SKM-1 (cell line): Measurements from ENCODE around the gene FLT4.
A peak's percentile ranks its signal among the peaks of the same experiment; 100 is the strongest.

ENCODE experiments used
- DNase-seq: peaks from one replicate; lab custom pipeline; 2025; ENCODE audit not compliant: unreplicated experiment; lab: John Stamatoyannopoulos, UW

FLT4 gene

DNA sequence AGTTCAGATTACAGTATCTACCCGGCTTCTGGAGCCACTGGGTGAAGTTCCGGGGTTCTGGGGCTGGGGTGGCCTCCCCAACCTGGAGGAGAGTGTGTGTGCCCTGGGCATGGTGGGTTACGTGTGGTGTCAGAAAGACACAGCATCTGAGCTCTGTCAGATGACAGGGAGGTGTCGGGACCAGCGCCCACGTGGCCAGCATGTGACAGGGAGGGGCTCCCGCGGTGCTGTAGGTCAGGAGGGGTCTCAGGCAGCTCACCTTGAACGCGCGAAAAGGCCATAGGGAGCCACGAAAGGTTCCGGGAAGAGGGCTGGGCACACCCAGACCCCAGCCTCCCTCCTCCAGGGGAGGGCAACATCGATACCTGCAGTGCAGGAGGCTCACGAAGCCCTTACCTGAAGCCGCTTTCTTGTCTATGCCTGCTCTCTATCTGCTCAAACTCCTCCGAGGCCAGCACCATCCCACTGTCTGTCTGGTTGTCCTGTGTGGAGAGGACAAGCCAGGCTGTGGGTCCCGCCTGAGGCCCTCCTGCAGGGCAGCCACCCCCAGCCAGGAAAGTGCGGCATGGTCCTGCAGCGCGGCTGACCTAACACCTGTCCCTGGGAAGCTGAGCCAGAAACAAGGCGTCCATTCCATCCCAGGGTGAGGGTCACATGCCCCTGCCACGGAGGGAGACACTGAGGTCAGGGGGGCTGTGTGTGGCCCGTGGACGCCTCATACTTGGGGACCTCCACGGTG, 40.7 kb downstream of the FLT4 start:
- no peak for DNase-seq

DNA sequence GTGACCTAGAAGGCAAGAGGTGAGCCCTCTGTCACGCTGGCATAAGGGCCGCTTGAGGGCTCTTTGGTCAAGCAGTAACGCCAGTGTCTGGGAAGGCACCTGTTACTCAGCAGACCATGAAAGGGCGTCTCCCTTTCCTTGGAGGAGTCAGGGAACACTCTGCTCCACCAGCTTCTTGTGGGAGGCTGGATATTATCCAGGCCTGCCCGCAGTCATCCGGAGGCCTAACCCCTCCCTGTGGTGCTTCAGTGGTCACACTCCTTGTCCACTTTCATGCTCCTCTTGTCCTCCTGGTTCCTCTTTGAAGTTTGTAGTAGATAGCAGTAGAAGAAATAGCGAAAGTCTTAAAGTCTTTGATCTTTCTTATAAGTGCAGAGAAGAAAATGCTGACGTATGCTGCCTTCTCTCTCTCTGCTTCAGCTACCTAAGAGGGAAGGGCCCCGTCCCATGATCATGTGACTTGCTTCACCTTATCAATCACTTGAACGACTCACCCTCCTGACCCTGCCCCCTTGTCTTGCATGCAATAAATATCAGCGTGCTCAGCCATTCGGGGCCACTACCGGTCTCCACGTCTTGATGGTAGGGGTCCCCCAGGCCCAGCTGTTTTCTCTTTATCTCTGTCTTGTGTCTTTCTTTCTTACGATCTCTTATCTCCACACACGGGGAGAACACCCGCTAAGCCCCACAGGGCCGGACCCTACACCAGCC, 41.4 kb downstream of the FLT4 start:
- DNase-seq, result no peak

DNA sequence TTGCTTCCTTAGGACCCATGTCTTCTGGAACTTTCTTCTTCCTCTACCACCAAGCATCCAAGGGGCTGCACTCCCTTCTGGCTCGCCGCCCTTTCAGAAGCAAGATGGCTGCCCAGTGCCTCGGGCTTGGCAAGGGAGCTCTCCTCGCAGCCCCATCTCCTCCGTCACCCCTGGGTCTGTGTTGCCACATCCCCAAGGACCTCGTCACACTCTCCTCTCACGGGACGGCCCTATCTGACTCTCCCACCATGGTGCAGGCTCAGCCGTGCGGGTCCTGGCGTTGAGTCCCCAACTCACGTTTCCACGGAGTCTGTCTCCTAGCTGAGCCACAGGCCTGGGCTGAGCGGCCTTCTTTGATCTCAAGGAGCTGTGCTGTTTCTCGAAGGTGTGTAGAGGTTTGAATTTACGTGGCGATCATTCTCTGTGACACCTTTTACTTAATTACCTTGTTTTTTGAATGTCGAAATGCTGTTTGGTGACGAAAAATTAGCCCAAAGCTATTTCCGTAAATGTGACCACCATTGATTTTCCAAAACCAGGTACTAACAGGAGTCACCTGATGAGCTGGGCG, 43.1 kb downstream of the FLT4 start:
- no peak for DNase-seq

DNA sequence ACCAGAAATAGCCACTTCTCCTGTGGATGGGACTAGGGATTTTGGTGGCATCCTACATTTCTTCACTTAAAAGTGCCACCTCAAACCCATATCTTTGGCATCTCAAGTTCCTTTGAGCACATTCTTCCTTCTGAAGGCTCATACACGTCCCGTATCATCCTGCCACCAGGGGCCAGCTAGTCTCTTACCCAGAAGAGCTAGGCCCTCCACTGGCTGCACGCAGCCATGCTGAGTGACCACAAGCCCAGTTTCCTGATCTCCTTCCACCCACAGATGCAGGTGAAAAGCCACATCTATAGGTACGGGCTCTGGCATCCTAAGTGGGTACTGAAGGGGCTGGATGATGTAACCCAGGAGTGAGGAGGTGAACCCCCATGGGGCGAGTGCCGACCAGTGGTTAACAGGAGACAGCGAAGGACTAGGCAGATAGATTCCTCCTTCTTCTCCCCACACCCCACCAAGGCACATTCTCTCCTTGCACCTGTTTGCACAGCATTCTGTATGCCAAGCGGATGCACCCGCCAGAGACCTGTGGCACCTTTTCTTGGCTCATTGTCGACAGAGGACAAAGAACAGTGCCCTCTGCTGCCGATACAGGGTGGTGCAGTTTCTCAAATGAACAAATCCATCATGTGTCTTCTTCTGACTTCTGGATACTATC, 43.7 kb downstream of the FLT4 start:
- DNase-seq, result peak; percentile 38

DNA sequence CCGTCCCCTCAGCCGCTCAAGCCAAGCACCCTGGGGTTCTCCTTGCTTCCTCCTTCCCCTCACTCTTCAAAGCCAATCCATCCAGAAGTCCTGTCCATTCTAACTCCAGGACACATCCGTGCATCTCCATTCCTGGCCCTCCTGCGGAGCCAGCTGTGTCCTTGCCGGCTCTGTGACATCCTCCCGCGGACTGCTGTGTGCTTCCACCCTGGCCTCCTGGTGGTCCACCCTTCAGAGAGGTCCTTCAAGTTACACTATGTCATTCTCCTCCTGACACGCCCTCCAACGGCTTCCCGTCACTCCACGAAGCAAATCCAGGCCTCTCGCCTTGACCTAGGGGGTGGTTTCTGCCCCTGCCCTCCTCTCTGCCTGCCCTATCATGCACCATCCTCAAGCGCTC, 45.1 kb downstream of the FLT4 start:
- no peak for DNase-seq

DNA sequence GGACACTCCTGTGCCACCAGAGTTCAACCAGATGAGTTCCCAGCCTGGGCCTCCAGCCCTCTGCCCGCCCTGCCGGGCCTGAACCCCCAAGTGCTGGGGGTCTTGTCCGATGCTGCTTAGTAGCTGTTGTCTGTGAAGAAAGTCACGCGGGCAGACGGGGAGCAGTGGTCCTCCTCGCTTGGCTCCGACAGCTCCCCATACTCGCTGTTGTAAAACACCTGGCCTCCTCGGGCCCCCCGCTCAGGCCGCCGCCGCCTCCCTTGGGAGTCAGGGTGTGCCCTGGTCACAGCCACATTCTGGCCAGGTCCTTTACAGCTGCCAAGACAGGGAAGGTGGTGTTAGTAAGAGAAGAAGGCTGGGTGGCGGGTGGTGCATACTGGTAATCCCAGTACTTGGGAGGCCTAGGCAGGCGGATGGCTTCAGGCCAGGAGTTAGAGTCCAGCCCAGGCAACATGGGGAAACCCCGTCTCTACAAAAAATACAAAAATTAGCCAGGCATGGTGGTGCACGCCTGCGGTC, 46.3 kb downstream of the FLT4 start:
- no peak for DNase-seq

DNA sequence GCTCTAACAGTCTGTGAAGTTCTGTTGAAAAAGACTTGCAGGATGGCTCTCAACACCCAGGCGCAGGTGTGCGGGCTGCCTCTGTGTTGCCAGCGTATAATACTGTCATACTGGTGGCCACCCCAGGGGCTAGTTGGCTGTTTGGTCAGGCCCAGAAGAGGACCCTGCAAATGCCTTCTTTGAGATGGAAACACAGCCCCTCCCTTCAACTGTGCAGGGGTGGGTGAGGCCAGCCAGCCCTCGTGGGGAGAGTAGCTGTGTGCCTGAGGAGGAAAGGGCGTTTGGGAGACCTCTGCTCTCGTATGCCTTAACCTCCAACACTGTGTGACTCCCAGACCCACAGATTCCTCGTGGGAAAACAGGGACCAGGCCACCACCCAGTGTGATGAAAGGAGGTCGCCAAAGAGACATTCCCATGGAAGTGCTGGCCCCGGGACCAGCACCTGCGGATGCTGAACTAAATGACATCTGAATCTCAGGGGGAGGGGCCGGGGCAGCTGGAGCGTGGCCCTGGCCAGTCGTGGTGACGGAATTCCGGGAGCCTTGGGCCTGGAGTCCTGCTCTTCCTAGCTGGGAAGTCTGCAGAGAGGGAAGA, 46.8 kb downstream of the FLT4 start:
- no peak for DNase-seq

DNA sequence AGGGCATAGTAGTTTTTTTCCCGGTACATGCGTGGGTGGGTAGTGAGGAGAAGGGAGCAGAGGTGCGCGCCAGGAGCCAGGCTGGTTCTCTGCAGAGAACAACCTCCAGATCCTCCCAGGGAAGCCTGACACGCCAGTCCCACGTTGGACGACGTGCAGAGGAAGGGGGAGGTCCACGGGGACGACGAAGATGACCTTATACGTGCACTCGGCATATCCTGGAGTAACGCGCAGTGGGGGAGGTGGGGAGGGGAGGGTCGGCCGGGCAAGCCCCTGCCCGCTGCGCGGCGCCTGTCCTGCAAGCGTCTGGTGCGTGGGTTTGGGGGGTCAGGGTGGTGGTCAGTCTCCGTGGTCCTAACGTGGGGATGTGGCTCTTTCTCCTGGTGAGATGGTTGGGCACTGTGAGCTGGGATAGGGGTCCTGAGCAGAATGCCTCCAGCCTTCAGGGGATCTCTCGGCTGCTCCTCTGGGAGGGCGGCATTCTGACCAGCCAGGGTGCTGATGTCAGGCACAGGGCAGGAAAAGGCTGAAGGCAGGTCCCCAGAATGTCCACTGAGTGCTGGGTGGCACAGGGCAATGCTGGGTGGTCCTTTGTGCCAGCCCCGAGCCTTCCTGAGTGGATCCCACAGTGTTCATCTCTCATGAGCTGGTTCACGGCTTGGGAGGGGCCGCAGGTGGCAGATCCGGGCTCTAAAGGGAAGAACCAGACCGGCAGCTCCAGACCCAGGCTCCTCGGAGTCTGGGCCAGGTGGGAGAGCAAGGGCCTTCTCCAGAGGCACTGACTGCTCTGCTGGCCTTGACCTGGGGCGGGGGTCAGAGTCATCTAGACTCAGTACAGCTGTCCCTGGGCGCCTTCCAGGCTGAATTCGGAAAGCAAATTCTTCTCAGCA, 47.6 kb downstream of the FLT4 start:
- no peak for DNase-seq

DNA sequence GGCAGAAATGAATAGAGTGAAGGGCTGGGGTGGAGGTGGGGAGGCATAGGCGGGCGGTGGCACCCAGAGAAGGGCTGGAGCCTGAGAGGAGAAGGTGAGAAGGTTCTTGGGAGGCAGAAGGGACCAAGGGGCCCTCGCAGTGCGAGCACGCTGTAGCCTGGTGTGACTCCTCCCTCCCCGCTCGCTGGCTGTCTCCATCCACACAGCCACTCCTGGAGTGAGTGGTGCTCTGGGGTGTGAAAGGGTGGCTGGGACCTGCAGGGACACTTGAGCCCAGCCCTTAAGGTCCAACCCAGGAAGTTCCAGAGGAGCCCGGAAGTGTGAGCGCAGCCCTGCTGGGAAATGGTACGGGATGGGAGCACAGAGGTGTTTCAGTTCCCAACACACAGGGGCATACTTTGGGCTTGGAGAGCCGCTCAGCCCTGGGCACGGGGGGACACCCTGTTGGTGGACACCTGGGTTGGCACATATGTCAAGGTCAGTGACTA, 48.8 kb downstream of the FLT4 start:
- no peak for DNase-seq

DNA sequence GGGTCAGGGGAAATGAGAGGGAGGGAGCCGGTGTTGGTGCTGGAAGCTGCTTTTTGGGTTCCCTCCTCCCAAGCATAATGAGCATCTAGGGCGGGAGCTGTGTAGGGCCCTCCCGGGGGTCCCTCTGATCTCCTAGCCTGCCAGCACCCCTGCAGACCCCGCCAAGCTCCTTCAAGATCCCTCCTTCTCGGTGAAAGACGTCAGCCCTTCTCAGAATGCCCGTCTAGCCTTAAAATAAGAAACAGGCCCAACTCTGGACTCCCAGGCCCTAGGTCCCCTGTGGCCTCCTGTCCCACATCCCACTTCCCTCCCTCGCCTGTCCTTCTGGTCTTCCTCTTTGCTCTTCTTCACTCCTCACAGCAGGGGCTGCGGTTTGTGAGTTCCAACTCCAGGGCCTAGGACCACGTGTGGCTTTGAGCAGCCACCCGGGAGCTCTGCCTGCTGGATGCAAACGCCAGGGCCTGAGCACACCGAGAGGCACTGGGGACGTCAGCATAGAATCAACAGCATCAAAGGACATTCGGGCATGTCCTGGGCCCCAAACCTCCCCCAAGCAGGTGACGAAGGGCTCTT, 49.3 kb downstream of the FLT4 start:
- DNase-seq, result no peak

DNA sequence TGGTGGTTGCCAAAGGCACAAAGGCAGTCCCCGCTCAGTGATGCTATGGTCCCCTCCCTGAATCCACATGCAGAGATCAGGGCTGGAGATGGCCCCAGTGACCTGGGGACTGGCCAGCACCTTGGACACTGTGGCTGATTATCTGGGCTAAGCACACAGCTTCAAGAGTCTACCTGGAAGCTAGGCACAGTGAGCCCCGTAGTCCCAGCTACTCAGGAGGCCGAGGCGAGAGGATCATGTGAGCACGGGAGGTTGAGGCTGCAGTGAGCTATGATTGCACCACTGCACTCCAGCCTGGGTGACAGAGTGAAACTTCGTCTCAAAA, 49.8 kb downstream of the FLT4 start:
- DNase-seq, result no peak

DNA sequence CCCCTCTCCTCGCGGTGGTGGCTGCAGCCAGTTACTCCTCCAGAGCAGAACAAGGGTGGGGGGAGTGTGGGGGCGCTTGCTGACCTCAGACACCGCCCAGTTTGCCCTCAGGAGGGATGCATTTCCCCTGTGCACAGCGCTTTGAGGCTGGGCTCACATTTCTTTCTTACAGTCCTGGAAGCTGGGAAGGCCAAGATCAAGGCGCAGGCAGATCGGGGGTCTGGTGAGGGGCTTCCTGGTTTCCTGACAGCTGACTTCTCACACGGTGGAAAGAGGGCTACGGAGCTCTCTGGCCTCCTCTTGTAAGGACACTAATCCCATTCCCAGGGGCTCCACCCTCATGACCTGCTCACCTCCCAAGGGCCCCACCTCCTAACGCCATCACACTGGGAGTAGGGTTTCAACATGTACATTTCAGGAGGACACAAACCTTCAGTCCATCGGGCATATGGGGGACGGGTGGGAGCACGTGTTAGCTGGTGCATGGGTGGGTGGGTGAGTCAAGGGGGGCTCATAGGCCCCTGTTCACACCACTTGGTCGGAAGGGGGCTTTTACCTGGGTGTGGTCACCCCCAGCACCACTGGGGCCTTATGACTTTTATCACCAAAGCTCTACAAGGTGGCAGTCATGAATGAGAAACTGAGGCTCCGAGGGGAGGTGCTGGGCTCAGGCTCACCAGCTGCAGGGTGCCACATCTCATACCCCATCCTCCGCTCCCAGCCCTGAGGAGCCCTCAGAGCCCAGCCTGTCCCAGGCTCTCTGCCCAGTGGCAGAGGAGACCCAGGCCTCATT, 50.4 kb downstream of the FLT4 start:
- DNase-seq, result no peak

DNA sequence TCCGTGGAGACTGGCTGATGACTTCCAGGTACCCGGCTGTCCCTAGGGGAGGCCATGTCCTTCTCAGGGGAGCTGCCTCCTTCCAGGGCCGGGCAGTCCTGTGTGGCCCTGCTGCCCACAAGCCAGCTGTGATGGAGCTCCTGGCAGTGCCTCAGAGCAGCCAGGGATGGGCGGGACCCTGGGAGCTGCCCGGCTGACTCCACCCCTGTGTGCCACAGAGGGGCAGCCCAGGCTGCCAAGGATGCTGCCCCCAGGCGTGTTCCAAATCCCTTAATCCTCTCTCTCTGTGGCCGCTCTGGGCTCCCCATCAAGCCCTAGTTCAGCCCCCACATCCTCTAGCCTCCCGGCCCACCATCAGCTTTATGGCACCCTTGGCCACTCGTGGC, 51.1 kb downstream of the FLT4 start:
- DNase-seq, result no peak

DNA sequence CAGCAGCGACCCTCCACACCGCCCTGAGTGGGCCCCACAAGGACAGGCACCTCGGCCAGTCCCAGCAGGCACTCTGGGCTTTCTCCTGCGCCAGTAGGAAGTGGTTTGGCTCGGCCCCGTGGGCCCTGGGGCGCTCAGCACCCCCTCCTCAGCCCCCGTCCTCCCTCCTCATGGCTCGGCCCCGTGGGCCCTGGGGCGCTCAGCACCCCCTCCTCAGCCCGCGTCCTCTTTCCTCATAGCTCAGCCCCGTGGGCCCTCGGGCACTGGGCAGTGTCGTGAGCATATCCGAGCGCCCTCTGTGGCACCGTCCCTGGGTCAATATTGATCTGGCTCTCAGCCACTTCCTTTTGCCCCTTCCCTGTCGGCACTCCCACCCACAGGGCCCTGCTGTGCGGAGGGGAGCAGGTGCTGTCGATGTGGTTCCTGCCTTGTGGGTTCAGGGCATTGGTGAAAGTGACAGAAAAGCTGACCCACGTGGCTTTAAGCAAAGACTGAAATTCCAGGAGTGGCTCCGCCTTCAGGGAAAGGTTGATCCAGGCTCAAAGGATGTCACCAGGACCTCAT, 52.6 kb downstream of the FLT4 start:
- no peak for DNase-seq

DNA sequence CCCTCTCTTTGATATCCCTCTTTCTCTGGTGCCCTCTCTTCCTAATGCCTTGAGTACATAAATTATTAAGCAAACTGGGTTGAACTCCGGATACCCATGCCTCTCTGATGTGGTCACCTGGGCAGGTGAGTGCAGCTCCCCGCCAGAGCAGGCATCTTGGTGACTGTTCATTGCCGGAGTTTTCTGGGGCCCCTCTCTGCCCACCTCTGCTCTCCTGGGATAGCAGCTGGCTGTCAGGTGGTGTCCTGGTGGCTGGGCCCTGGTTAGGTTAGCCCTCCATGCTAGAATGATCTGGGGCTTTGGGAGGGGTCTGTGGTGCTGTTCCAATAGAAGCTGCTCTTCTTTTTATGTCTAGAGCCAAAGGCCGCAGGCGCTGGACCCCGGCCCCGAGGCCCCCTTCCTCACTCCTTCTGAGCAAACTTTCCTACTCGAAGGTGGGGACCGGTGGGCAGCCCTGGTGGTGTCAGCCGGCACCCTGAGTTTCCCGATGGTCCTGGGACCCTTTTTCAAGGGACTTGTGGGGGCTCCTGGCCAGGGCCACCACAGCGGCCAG, 53.2 kb downstream of the FLT4 start:
- no peak for DNase-seq

DNA sequence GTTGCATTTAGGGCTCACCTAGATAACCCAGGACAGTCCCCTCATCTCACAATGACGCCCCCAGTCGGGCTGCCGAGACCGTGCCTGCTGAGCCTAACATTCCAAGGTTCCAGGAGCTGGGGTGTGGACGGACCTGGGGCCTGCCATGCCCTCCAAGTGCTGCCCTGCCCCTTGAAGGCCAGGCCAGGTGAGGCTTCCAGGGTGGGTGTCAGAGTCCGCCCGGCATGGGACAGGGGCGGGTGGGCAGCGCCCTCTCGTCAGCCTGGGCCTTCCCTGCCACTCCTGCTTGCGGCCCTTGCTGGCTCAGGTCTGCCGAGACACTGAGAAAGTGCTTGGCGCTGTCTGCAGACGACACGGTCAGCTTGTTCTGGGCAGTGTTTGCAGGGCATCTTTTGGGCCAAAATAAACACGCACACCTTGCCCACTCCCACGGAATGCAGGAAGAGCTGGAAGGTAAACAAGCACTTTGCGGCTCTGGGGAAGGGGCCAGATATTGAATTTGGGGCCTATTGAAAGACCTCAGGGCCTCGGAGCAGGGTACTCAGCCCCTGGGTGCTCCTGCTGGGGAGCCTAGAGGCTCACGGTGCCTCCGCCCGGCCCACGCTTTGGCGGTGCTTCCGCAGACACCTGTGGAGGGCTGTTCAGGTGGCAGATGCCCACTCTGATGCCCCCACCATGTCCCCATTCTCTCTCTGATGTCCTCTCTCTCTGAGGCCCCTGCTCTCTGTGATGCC, 53.9 kb downstream of the FLT4 start:
- no peak for DNase-seq

DNA sequence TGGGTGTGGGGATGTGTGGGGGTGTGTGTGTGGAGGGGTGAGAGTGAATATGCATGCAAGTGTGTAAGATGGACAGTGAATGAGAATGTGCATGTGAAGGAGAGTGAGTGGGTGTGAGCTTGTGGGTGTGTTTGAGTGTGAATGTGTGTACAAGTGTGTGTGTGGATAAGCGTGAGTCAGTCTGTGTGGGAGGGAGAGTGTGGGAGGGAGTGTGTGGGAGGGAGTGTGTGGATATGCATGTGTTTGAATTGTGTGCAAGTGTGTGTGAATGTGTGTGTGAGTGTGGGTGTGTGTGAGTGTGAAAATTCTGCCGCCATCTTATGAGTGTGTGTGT, 54.4 kb downstream of the FLT4 start:
- no peak for DNase-seq
